ENCODE measurements around the gene POLG2.
A peak's percentile ranks its signal among the peaks of the same experiment; 100 is the strongest.

GRCh38 chr17:64538508-64539130 lies 41.8 kb upstream of the POLG2 start:
- TF ChIP-seq EZH2 (IDR thresholded peaks at IDR 0.05) (no peak), POLR2AphosphoS5 (IDR thresholded peaks at IDR 0.05; ENCODE audit: low read depth, low read length) (peak; percentile 6; the same call in 1 of the 2 replicates), CEBPB (IDR thresholded peaks at IDR 0.05; ENCODE audit: low read depth) (no peak), POLR2A (IDR thresholded peaks at IDR 0.05; ENCODE audit: borderline replicate concordance, extremely low read depth, insufficient read depth, insufficient read length) (no peak), SP1 (IDR thresholded peaks at IDR 0.05; ENCODE audit: low read depth) (no peak), EZH2phosphoT487 (IDR thresholded peaks at IDR 0.05; ENCODE audit: borderline replicate concordance) (no peak), SIN3A (IDR thresholded peaks at IDR 0.05; ENCODE audit: low read depth) (no peak)
- TF ChIP-seq, protein P1, sequence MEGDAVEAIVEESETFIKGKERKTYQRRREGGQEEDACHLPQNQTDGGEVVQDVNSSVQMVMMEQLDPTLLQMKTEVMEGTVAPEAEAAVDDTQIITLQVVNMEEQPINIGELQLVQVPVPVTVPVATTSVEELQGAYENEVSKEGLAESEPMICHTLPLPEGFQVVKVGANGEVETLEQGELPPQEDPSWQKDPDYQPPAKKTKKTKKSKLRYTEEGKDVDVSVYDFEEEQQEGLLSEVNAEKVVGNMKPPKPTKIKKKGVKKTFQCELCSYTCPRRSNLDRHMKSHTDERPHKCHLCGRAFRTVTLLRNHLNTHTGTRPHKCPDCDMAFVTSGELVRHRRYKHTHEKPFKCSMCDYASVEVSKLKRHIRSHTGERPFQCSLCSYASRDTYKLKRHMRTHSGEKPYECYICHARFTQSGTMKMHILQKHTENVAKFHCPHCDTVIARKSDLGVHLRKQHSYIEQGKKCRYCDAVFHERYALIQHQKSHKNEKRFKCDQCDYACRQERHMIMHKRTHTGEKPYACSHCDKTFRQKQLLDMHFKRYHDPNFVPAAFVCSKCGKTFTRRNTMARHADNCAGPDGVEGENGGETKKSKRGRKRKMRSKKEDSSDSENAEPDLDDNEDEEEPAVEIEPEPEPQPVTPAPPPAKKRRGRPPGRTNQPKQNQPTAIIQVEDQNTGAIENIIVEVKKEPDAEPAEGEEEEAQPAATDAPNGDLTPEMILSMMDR (IDR thresholded peaks at IDR 0.05 in 2 of 3, conservative IDR thresholded peaks at IDR 0.05 in 1 of 3; ENCODE audit: borderline replicate concordance in 1 of 3, insufficient read depth in 1 of 3, low read depth in 2 of 3, low read length in 2 of 3): no peak
- TF ChIP-seq, protein P2, sequence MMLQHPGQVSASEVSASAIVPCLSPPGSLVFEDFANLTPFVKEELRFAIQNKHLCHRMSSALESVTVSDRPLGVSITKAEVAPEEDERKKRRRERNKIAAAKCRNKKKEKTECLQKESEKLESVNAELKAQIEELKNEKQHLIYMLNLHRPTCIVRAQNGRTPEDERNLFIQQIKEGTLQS (IDR thresholded peaks at IDR 0.05): no peak
- TF ChIP-seq, protein P3, sequence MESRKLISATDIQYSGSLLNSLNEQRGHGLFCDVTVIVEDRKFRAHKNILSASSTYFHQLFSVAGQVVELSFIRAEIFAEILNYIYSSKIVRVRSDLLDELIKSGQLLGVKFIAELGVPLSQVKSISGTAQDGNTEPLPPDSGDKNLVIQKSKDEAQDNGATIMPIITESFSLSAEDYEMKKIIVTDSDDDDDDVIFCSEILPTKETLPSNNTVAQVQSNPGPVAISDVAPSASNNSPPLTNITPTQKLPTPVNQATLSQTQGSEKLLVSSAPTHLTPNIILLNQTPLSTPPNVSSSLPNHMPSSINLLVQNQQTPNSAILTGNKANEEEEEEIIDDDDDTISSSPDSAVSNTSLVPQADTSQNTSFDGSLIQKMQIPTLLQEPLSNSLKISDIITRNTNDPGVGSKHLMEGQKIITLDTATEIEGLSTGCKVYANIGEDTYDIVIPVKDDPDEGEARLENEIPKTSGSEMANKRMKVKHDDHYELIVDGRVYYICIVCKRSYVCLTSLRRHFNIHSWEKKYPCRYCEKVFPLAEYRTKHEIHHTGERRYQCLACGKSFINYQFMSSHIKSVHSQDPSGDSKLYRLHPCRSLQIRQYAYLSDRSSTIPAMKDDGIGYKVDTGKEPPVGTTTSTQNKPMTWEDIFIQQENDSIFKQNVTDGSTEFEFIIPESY (IDR thresholded peaks at IDR 0.05; ENCODE audit: extremely low read depth, insufficient replicate concordance, low read length): no peak
- TF ChIP-seq, protein P4, sequence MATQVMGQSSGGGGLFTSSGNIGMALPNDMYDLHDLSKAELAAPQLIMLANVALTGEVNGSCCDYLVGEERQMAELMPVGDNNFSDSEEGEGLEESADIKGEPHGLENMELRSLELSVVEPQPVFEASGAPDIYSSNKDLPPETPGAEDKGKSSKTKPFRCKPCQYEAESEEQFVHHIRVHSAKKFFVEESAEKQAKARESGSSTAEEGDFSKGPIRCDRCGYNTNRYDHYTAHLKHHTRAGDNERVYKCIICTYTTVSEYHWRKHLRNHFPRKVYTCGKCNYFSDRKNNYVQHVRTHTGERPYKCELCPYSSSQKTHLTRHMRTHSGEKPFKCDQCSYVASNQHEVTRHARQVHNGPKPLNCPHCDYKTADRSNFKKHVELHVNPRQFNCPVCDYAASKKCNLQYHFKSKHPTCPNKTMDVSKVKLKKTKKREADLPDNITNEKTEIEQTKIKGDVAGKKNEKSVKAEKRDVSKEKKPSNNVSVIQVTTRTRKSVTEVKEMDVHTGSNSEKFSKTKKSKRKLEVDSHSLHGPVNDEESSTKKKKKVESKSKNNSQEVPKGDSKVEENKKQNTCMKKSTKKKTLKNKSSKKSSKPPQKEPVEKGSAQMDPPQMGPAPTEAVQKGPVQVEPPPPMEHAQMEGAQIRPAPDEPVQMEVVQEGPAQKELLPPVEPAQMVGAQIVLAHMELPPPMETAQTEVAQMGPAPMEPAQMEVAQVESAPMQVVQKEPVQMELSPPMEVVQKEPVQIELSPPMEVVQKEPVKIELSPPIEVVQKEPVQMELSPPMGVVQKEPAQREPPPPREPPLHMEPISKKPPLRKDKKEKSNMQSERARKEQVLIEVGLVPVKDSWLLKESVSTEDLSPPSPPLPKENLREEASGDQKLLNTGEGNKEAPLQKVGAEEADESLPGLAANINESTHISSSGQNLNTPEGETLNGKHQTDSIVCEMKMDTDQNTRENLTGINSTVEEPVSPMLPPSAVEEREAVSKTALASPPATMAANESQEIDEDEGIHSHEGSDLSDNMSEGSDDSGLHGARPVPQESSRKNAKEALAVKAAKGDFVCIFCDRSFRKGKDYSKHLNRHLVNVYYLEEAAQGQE (IDR thresholded peaks at IDR 0.05; ENCODE audit: low read depth): no peak
- TF ChIP-seq, protein P5, sequence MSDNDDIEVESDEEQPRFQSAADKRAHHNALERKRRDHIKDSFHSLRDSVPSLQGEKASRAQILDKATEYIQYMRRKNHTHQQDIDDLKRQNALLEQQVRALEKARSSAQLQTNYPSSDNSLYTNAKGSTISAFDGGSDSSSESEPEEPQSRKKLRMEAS (IDR thresholded peaks at IDR 0.05): no peak
